Right renal pelvis (tissue), 4 donors: ENCODE data around the gene XIRP2. TPM values are rescaled to one million over a fixed set of nuclear protein-coding genes. Genes with fewer than 3 reads are reported as not detected.
"Not testable (repeated sequence)": the region's sequence is repeated elsewhere in the genome, so short reads cannot be mapped to it uniquely, and the experiment has no call there.

ENCODE experiments used
- DNase-seq, 4 donors: peaks; one replicate each; pipeline ENCODE4 v3.0.0-alpha.2; 2013; ENCODE audit warnings: low read depth in 4 of 4, low spot score in 3 of 4, missing footprints in 1 of 4
- polyA plus RNA-seq, 4 donors: library from polyadenylated mRNA; unstranded; fragments of 120-200 nt; gene quantifications; one replicate each; pipeline ENCODE4 v1.2.1, GENCODE V29; 2013; ENCODE audit not compliant: insufficient read length in 4 of 4

XIRP2 gene
- polyA plus RNA-seq, 4 donors, result 0.09 to 0.17 (median 0.10) TPM

DNA sequence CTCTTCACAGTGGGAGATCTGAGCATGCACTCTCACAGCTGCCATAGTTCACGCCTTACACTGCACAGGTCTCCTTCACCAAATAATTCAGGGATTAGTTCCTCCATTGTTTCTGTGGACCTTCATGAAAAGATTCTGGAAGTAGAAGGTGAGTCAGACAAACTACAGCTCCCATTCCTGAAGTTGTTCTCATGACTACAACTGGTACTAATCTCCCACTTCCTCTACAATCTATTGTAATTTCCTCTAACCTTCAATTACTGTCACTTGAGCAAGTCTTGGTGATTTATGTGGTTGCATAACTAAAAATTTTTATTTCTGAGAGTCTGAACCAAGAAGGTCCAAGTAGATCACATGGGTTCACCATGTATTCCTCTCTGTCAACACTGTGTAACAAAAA is 128.7 kb downstream of the XIRP2 start:
- DNase-seq, result no peak

DNA sequence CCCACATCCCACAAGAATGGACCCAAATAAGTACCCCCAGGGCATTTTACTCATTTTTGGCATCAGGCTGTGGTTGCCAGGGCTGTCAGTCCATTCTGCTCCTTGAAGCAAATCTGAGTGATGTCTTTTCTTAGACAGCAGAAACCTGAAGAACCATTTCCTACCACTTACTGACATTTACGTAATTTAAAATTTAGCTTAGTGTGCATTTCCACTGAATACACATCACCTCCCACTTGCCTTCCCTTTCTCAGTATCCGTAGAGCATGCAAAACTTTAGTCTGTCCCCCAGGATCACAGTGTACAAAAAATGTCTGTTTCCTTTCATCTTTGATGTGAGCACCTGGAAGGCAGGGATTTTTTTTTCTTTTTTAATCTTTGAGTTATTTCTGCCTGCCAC is 130.3 kb downstream of the XIRP2 start:
- no peak for DNase-seq

DNA sequence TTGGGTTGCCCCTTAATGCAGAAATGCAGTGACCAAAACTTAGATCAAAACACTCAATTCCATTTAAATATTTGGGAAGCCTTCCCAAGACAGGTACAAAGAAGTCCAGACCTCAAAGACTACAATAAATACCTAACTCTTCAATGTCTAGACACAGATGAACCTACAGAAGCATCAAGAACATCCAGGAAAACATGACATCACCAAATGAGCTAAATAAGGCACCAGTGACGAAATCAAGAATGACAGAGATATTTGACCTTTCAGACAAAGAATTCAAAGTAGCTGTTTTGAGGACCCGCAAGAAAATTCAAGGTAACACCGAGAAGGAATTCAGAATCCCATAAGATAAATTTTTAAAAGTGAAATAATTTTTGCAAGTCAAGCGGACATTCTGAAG is 140.2 kb downstream of the XIRP2 start:
- no peak for DNase-seq

DNA sequence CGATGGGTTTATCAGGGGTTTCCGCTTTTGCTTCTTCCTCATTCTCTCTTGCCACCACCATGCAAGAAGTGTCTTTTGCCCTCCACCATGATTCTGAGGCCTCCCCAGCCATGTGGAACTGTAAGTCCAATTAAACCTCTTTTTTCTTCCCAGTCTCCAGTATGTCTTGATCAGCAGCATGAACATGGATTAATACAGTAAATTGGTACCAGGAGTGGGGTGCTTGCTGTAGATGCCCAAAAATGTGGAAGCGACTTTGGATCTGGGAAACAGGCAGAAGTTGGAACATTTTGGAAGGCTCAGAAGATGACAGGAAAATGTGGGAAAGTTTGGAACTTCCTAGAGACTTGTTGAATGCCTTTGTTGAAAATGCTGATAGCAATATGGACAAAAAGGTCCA is 146.7 kb downstream of the XIRP2 start:
- not testable (repeated sequence) for DNase-seq

DNA sequence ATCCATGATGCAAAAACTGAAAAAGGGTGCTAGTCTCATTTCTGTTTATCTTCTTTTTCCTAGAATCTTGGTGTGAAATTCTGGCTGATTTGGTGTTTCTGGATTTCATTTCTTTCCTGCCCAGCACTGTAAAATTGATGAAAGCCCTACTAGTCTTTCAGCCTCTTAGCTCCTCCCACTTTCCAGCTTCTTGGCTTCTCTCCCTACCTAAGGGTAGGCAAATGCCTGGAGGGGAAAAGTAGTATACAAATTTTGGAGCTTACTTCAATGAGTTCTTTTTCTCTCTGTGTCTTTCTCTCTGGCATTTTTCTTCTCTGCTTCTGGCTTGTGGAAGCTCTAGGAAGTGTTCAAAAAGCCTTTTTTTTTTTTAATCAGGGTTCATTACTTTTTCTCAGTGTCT is 160.5 kb downstream of the XIRP2 start:
- no peak for DNase-seq

DNA sequence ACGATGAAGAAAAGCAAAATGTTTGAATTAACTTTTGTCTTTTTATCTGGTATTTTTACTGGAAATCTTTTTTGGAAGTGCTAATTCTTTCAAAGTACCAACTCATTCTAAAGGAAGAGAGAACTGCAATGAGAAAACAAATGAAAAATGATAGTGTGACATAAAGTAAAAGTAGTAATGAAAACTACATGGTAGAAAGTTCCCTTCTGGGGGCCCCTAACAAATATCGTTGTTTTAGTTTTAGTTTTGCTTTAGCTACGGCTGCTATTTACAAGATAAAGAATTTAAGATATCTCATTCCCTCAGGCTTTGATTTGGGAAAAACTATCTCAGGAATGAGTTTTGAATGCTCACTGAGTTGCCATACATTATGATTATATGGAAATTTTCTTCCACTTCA is 161.4 kb downstream of the XIRP2 start:
- no peak for DNase-seq

DNA sequence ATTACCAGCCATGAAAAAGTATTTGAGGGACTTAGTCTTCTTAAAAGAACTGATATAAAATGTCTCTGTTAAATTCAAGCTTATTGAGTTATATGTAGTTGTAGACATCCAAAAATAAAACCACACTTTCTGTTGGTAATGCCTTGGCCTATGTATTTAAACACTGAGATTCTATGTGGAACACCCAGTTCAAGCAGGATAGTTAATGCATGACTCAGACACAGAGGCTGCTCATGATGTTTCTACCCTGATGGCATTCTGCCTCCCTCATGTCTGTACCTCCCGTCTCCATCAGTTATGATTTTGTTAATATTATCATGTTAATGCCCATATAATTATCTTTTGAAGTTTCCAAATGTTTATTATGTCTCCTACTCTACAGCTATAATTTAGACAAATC is 164.5 kb downstream of the XIRP2 start:
- DNase-seq, result no peak

DNA sequence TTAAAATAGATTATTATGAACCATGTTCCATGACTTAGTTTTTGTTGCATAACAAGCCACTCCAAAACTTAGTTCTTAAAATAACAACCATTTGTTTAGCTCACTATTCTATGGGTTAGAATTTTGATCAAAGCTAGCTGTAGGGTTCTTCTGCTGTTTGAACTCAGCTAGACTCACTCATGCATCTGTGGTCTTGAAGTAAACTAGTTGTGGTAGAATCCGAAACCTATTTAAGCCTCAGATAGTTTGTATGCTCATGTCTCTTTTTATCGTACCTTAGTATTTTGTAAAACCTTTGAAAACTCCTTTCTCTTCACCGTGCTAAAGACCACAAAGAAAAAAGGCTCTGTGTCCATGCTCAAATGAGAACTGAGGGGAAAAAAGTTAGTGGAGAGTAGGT is 166.6 kb downstream of the XIRP2 start:
- DNase-seq, result no peak

DNA sequence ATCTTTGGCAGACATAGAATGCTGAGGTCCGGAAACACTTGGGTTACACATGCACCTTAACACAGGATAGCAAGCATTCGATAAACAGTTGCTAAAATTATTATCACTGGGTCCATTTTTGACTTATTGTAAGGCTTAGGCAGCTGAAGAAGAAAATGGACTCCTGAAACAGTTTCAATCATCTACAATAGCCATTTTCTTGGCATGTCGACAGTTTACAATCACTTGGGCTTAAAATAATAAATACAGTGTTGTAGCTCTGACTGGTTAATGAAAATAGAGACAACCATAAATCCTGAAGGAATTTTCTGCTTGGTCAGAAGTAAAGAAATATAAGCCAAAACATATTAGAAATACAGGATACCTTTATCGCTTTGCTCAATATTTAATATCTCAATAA is 169.2 kb downstream of the XIRP2 start:
- no peak for DNase-seq

DNA sequence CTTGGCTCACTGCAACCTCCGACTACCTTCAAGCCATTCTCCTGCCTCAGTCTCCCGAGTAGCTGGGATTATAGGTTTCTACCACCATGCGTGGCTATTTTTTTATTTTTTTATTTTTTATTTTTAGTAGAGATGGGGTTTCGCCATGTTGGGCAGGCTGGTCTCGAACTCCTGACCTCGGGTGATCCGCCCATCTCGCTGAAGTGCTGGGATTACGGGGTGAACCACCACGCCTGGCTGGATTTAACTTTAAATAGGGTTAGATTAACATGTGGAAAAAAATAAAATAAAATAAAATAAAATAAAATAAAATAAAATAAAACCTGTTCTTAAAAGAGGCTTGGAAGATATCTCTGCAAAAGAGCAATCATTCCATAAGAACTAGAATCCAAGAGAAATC is 170.9 kb downstream of the XIRP2 start:
- DNase-seq, result no peak

DNA sequence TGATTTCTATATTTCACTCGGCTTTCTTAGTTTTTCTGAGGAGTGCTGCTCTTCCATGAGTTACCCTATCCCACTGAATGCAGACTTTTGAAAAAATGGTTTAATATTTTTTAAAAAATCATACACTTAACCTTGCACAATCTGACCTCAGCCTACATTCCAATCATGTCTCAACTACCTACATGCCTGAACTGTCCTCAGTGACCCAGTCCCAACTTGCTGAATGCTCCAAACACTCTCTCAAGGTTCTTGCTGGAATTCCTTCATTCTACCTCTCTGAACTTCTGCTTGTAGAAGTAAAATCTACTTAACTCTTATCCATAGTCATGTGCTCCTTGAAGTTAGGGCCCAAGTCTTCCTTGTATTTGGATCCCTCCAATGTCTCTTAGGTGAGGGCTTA is 181.6 kb downstream of the XIRP2 start:
- no peak for DNase-seq

DNA sequence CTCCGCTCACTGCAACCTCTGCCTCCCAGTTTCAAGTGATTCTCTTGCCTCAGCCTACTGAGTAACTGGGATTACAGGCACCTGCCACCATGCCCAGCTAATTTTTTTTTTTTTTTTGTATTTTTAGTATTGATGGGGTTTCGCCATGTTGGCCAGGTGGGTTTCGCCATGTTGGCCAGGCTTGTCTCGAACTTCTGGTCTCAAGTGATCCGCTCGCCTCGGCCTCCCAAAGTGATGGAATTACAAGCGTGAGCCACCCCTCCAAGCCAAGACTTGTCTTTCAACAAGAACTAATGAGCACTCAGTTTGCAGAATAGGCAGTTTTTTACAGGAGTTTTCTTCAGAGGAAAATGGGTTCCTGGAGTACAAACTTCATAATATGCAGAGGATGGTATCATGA is 187.4 kb downstream of the XIRP2 start:
- not testable (repeated sequence) for DNase-seq

DNA sequence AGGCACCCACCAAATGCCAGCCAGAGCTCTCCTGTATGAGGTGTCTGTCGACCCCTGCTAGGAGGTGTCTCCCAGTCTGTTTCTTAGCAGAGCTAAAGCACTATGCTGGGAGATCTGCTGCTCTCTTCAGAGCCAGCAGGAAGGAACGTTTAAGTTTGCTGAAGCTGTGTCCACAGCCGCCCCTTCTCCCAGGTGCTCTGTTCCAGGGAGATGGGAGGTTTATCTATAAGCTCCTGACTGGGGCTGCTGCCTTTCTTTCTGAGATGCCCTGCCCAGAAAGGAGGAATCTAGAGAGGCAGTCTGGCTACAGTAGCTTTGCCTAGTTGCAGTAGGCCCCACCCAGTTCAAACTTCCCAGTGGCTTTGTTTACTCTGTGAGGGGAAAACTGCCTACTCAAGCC is 210.7 kb downstream of the XIRP2 start:
- not testable (repeated sequence) for DNase-seq

DNA sequence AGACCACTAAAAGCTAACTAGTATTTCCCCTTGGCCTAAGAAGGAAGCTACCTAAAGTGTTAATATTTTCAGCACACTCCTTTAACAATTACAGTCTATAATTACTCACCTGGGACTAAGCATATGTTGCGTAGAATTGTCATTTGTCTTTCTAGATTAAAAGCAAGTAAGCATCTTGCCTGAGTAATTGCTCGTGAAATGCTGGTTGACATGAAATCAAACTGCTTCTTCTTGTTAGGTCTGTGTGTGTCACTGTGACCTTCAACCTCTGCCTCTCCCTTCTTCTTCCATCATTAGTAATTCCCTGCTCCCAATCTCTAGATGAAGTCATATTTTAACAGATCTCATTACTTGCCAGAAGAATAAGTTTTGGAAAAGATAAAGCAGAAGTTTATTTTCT is 212.2 kb downstream of the XIRP2 start:
- no peak for DNase-seq

DNA sequence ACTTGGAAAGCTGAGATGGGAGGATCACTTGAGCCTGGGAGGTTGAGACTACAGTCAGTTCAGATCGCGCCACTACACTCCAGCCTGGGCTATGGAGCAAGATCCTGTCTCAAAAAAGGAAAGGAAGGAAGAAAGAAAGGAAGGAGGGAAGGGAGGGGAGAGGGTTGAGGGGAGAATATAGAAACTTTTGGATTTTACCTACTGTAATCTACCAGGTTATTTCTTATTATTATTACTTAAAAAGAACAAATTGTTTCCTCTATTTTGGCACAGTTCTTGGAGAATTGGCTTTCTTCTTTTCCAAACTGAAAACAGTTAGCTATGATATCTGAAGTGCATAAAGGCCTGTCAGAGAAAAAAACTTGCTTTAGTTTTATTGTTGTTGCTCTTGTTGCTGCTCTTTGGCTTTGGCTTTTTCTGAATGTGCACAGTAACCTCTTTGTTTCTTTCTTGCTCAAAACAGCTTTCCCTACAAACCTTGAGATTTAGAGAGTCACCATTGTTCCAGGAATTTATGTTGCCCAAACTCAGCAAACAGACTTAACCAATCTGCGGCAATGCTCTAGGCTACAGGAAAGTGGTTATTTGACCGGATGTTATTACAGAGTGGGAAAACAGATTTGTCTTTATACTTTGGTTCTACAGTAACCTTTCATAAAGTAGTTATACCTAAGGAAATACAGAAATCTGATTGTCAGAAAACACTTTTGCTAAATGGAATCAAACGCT is 214.9 kb downstream of the XIRP2 start:
- no peak for DNase-seq

DNA sequence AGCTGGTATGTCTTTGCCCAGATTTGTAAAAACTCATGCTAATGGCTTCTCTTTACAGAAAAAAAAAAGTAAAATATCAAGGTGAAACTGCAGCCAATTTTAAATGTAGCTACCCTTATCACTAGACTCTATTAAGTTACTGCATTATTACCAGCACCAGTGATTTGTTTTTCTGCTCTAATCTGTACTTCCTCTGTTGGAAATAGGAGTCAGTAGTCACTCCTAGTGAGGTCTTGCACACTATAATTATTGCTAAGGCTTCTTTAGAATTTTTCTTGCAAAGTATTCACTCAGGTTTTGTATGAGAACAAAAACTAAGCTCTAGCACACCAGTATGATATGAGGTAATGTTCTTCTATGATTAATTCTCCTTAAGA is 215.5 kb downstream of the XIRP2 start:
- DNase-seq, result no peak

DNA sequence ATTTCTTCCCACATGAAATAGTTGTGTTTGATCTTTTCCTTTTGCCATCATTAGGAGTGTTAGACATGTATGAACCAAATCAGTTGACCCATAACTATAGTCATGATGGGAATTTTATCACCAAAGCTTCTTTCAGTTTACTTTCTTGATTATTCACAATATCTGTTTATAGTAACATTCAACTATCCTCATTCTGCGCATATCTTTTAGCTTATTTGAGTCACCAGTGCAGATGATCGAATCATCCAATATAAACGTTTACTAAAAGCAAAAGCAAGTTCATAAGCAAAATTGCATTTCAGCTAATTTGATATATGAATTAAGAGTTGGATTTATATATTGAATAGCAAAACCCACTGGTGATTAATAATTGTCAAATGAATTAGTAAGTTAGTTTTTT is 216.4 kb downstream of the XIRP2 start:
- no peak for DNase-seq

DNA sequence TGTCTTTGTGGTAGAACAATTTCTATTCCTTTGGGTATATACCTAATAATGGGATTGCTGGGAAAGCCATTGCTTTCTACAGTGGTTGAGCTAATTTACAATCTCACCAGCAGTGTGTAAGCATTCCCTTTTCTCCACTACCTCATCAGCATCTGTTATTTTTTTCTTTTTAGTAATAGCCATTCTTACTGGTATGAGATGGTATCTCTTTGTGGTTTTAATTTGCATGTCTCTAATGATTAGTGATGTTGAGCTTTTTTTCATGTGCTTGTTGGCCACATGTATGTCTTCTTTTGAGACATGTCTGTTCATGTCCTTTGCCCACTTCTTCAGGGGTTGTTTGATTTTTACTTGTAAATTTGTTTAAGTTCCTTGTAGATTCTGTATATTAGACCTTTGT is 221.4 kb downstream of the XIRP2 start:
- not testable (repeated sequence) for DNase-seq

DNA sequence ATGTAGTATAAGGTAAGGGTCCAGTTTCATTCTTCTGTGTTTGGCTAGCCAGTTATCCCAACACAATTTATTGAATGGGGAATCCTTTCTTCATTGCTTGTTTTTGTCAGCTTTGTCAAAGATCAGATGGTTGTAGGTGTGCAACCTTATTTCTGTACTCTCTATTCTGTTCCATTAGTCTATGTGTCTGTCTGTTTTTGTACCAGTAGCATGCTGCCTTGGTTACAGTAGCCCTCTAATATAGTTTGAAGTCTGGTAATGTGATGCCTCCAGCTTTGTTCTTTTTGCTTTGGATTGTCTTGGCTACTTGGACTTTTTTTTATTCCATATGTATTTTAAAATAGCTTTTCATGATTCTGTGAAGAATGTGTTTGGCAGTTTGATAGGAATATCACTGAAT is 222.1 kb downstream of the XIRP2 start:
- no peak for DNase-seq

DNA sequence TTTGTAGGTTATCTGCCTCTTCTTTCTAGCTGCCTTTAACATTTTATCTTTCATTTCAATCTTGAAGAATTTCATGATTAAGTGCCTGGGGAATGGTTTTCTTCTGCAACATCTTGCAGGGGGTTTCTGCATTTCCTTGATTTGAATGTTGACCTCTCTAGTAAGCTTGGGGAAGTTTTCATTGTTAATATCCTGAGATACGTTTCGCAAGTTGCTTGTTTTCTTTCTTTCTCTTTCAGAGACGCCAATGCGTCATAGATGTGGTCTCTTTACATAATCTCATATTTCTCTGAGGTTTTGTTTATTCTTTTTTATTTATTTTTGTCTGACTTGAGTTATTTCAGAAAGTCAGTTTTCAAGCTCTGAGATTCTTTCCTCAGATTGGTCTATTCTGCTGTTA is 225.7 kb downstream of the XIRP2 start:
- DNase-seq, result no peak

DNA sequence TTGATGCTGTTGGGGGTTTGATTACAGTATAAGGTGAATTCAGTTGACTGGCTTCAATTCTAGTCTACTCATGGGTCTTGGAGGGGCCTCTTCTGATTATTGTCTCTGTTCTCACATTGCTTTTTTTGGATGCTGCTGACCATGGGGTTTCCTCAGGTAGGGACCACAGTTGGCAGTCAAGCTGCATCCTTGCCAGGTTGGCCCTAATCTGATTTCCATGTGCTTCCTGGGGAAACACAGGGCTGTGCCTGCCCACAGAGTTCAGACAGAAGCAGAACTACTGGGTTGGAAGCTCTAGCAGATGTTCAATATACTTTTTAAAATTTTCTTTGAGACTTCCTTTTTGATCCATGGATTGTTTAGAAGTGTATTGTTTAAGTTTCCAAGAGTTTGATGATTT is 227.3 kb downstream of the XIRP2 start:
- DNase-seq, result no peak

DNA sequence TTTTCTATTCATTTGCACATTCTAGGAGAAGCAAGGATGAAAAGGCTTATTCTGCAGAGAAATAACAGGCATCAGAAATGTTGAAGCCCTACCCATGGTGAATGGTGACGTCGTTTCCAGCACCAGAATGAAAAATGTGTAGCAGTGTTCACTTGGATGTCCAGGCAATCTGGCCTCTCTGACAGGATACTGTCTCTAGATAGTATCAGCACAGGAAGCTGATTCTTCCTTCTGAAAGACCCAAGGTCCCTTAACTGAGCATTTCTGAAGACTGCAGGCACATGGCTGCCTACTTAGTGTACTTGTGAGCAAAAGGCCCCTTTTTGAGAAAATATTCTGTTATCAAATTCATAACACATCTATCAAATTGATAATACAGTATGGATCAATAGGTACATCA is 234.1 kb downstream of the XIRP2 start:
- DNase-seq, result no peak

DNA sequence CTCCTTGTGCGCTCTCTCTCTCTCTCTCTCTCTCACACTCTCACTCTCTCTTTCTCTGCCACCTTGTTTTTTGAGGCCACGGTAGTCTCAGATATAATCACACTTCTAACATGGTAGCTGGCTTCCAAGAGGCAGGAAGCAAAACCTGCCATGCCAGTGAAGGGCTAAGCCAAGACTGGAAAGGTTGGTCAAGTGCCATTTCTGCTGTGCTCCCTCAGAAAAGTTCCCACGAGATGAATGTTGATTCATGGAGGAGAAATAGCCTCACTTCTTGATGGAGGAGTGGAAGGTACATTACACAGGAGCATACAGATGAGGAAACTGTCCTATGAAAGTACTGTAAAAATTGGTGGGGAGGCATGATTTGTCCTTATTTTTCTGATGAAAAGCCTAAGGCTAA is 237.9 kb downstream of the XIRP2 start:
- no peak for DNase-seq
